H9 (cell line): Measurements from ENCODE around the gene UNC93A. TPM values are rescaled to one million over a fixed set of nuclear protein-coding genes. Genes with fewer than 3 reads are reported as not detected.

Experiments used
- DNase-seq: peaks from one replicate; pipeline ENCODE4 v3.0.0-alpha.2; 2017
- H2AFZ ChIP-seq: one replicate; pipeline ENCODE4 v1.6.1; 2013; ENCODE audit warnings: mild to moderate bottlenecking, low read length, control low read depth, moderate library complexity
- H2AK5ac ChIP-seq: 2 replicates; pipeline ENCODE4 v1.6.1; 2013; ENCODE audit warnings: low read length, control low read depth, mixed read lengths; ENCODE audit not compliant: insufficient read length
- H2BK120ac ChIP-seq: one replicate; pipeline ENCODE4 v1.6.1; 2013; ENCODE audit warnings: low read depth, mild to moderate bottlenecking, low read length, control low read depth, inconsistent platforms; ENCODE audit not compliant: poor library complexity, severe bottlenecking
- H2BK12ac ChIP-seq: 2 replicates; pipeline ENCODE4 v1.6.1; 2013; ENCODE audit warnings: low read length, control low read depth, mixed read lengths, low read depth; ENCODE audit not compliant: insufficient read length
- H2BK15ac ChIP-seq: 2 replicates; pipeline ENCODE4 v1.6.1; 2013; ENCODE audit warnings: low read depth, low read length, control low read depth
- H2BK20ac ChIP-seq: one replicate; pipeline ENCODE4 v1.6.1; 2013; ENCODE audit warnings: low read depth, mild to moderate bottlenecking, low read length, control low read depth, inconsistent platforms; ENCODE audit not compliant: poor library complexity, severe bottlenecking
- H2BK5ac ChIP-seq: 2 replicates; pipeline ENCODE4 v1.6.1; 2013; ENCODE audit warnings: low read length, control low read depth, mixed read lengths; ENCODE audit not compliant: insufficient read length
- H3K14ac ChIP-seq: 2 replicates; pipeline ENCODE4 v1.6.1; 2013; ENCODE audit warnings: low read length, control low read depth; ENCODE audit not compliant: insufficient read depth
- H3K18ac ChIP-seq: 2 replicates; pipeline ENCODE4 v1.6.1; 2013; ENCODE audit warnings: low read depth, mild to moderate bottlenecking, mixed read lengths, low read length, control low read depth; ENCODE audit not compliant: insufficient read length
- H3K23ac ChIP-seq: 2 replicates; pipeline ENCODE4 v1.6.1; 2013; ENCODE audit warnings: low read length, control low read depth, mixed read lengths, low read depth; ENCODE audit not compliant: insufficient read length
- H3K23me2 ChIP-seq: 2 replicates; pipeline ENCODE4 v1.6.1; 2013; ENCODE audit warnings: low read depth, mild to moderate bottlenecking, mixed read lengths, low read length, control low read depth; ENCODE audit not compliant: insufficient read length, poor library complexity, severe bottlenecking
- H3K27ac ChIP-seq: 2 replicates; pipeline ENCODE4 v1.5.1; 2013; ENCODE audit warnings: low read length, control low read depth, mixed read lengths, low read depth; ENCODE audit not compliant: insufficient read length
- H3K27me3 ChIP-seq: 2 replicates; pipeline ENCODE4 v1.6.1; 2013; ENCODE audit warnings: low read length, control low read depth, inconsistent platforms; ENCODE audit not compliant: insufficient read depth
- H3K4ac ChIP-seq: 2 replicates; pipeline ENCODE4 v1.6.1; 2013; ENCODE audit warnings: low read depth, mild to moderate bottlenecking, control low read depth, inconsistent platforms, low read length, moderate library complexity
- H3K4me1 ChIP-seq: 2 replicates; pipeline ENCODE4 v1.6.1; 2013; ENCODE audit warnings: low read length, control low read depth, inconsistent platforms; ENCODE audit not compliant: insufficient read depth
- H3K4me2 ChIP-seq: 2 replicates; pipeline ENCODE4 v1.6.1; 2013; ENCODE audit warnings: low read length, control low read depth, mixed read lengths; ENCODE audit not compliant: insufficient read length, insufficient read depth
- H3K56ac ChIP-seq: 2 replicates; pipeline ENCODE4 v1.6.1; 2013; ENCODE audit warnings: low read depth, mild to moderate bottlenecking, mixed read lengths, low read length, control low read depth; ENCODE audit not compliant: insufficient read length
- H3K79me1 ChIP-seq: 2 replicates; pipeline ENCODE4 v1.6.1; 2013; ENCODE audit warnings: low read depth, mild to moderate bottlenecking, moderate library complexity, low read length, control low read depth, inconsistent platforms; ENCODE audit not compliant: insufficient read depth, poor library complexity, severe bottlenecking
- H3K79me2 ChIP-seq: 2 replicates; pipeline ENCODE4 v1.6.1; 2013; ENCODE audit warnings: low read length, control low read depth, inconsistent platforms; ENCODE audit not compliant: insufficient read depth
- H3K9ac ChIP-seq: 2 replicates; pipeline ENCODE4 v1.6.1; 2013; ENCODE audit warnings: low read length, control low read depth, mixed read lengths; ENCODE audit not compliant: insufficient read length; ENCODE audit errors: extremely low read depth
- H3K9me3 ChIP-seq: one replicate; pipeline ENCODE4 v1.6.1; 2013; ENCODE audit warnings: low read depth, low read length, inconsistent platforms; ENCODE audit not compliant: control insufficient read depth
- H3T11ph ChIP-seq: one replicate; pipeline ENCODE4 v1.6.1; 2013; ENCODE audit warnings: mild to moderate bottlenecking, low read length, control low read depth, inconsistent platforms
- H4K20me1 ChIP-seq: one replicate; pipeline ENCODE4 v1.6.1; 2013; ENCODE audit not compliant: control insufficient read depth, insufficient read length, insufficient read depth
- H4K5ac ChIP-seq: 2 replicates; pipeline ENCODE4 v1.6.1; 2013; ENCODE audit warnings: low read depth, mild to moderate bottlenecking, mixed read lengths, low read length, control low read depth; ENCODE audit not compliant: insufficient read length
- H4K8ac ChIP-seq: replicated peaks from 2 replicates; pipeline ENCODE4 v1.6.1; 2013; ENCODE audit warnings: low read length, control low read depth, mixed read lengths, low read depth; ENCODE audit not compliant: insufficient read length
- H4K91ac ChIP-seq: 2 replicates; pipeline ENCODE4 v1.6.1; 2013; ENCODE audit warnings: low read depth, mild to moderate bottlenecking, moderate library complexity, mixed read lengths, low read length, control low read depth; ENCODE audit not compliant: insufficient read length
- H3K27ac Mint-ChIP-seq, 3 experiments: 2 replicates in 2 of 3; 3 replicates in 1 of 3; pipeline ENCODE4 v1.8.0; 2020 to 2021; ENCODE audit warnings: mixed read lengths in 3 of 3, mild to moderate bottlenecking in 1 of 3, moderate library complexity in 1 of 3
- H3K27me3 Mint-ChIP-seq: 2 replicates; pipeline ENCODE4 v1.8.0; 2021; ENCODE audit warnings: low read depth, mild to moderate bottlenecking, moderate library complexity, mixed read lengths
- H3K36me3 Mint-ChIP-seq, 3 experiments: 2 replicates in 2 of 3; 3 replicates in 1 of 3; pipeline ENCODE4 v1.8.0; 2020 to 2021; ENCODE audit warnings: low read depth in 3 of 3, mixed read lengths in 3 of 3; ENCODE audit not compliant: insufficient read depth in 1 of 3
- H3K4me1 Mint-ChIP-seq, 2 experiments: 2 replicates each; pipeline ENCODE4 v1.8.0; 2020; ENCODE audit warnings: mixed read lengths in 2 of 2
- H3K4me3 Mint-ChIP-seq, 2 experiments: 2 replicates in 1 of 2; 3 replicates in 1 of 2; pipeline ENCODE4 v1.8.0; 2020 to 2021; ENCODE audit warnings: mild to moderate bottlenecking in 2 of 2, mixed read lengths in 2 of 2, moderate library complexity in 1 of 2
- H3K9me3 Mint-ChIP-seq, 2 experiments: 2 replicates in 1 of 2; 3 replicates in 1 of 2; pipeline ENCODE4 v1.8.0; 2020; ENCODE audit warnings: mild to moderate bottlenecking in 2 of 2, mixed read lengths in 2 of 2, moderate library complexity in 1 of 2
- WGBS: extraction: QIAGEN DNeasy Blood & Tissue Kit; methylation state at CpG from one replicate; pipeline ENCODE4 v1.1.7; 2013; ENCODE audit warnings: missing lambda C conversion rate, low lambda C conversion rate, mixed read lengths; ENCODE audit not compliant: insufficient read length; ENCODE audit errors: extremely low coverage; 5-methylcytosine and 5-hydroxymethylcytosine counted together
- total RNA-seq: library from RNA; stranded (reverse); gene quantifications from 2 replicates; pipeline ENCODE4 v1.2.1, GENCODE V29; 2021
- TF ChIP-seq, protein P1 (sequence below): fragments of 200-600 bp; sonication (generic); conservative IDR thresholded peaks from 3 replicates; pipeline ENCODE4 v1.8.0; 2021; ENCODE audit warnings: antibody characterized with exemption, mild to moderate bottlenecking

The UNC93A gene
- total RNA-seq, 1 experiment from 2014 or later = 0.70 TPM

DNA sequence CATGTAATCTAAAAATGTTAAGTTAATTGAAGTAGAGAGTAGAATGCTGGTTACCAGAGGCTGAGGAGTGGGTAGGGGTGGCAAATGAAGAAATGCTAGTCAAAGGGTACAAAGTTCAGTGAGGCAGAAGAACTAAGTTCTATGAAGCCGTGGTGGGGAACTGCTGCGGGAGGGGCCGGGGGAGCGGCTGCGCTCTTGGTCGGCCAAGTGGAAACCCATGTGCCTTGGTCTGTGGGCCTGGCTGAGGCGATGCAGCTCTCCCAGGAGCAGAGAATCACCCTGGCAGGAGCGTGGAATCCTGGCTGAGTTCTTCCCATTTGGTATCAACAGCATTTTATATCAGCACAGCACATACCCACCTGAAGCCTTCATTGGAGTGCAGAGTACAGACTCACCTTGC is 56.1 kb downstream of the UNC93A start:
- H2BK120ac ChIP-seq = no peak overlapping the region
- no peak overlapping the region for H3K4ac ChIP-seq
- H4K91ac ChIP-seq = no peak overlapping the region
- H2BK12ac ChIP-seq = no peak overlapping the region
- H3K23me2 ChIP-seq = peaks cover 8% of the 10 kb centered on the region
- no peak overlapping the region for H3K4me2 ChIP-seq
- H2BK20ac ChIP-seq = no peak overlapping the region
- no peak overlapping the region for H3K56ac ChIP-seq
- H3K27ac ChIP-seq = no peak overlapping the region
- Mint-ChIP-seq H3K36me3 (peaks cover 0 to 5% (median under 1%) of the 10 kb centered on the region in 3 experiments; a peak in 3 of 7 replicates), H3K27me3 (peaks cover 40% of the 10 kb centered on the region), H3K4me1 (peaks cover 12 to 13% of the 10 kb centered on the region in 2 experiments), H3K9me3 (peaks cover 6 to 8% of the 10 kb centered on the region in 2 experiments), H3K4me3 (no peak overlapping the region), H3K27ac (no peak overlapping the region)
- no peak overlapping the region for H2BK15ac ChIP-seq
- H3K14ac ChIP-seq = no peak overlapping the region
- H2AFZ ChIP-seq = no peak overlapping the region
- H3K9ac ChIP-seq = no peak overlapping the region
- TF ChIP-seq, protein P1, sequence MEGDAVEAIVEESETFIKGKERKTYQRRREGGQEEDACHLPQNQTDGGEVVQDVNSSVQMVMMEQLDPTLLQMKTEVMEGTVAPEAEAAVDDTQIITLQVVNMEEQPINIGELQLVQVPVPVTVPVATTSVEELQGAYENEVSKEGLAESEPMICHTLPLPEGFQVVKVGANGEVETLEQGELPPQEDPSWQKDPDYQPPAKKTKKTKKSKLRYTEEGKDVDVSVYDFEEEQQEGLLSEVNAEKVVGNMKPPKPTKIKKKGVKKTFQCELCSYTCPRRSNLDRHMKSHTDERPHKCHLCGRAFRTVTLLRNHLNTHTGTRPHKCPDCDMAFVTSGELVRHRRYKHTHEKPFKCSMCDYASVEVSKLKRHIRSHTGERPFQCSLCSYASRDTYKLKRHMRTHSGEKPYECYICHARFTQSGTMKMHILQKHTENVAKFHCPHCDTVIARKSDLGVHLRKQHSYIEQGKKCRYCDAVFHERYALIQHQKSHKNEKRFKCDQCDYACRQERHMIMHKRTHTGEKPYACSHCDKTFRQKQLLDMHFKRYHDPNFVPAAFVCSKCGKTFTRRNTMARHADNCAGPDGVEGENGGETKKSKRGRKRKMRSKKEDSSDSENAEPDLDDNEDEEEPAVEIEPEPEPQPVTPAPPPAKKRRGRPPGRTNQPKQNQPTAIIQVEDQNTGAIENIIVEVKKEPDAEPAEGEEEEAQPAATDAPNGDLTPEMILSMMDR = no peak
- WGBS = no CpG with 5 or more reads among the region's 8 CpGs
- no peaks in the 10 kb centered on the region for H3K79me2 ChIP-seq
- H3K79me1 ChIP-seq = no peaks in the 10 kb centered on the region
- peaks cover 6% of the 10 kb centered on the region; the same call in 1 of the 2 replicates for H3K27me3 ChIP-seq
- no peak overlapping the region for H4K8ac ChIP-seq
- no peak overlapping the region for H2BK5ac ChIP-seq
- no peaks in the 10 kb centered on the region for H3K9me3 ChIP-seq
- H3K23ac ChIP-seq = no peak overlapping the region
- no peaks in the 10 kb centered on the region for H3K4me1 ChIP-seq
- H4K5ac ChIP-seq = no peak overlapping the region
- H3T11ph ChIP-seq = no peak overlapping the region
- H2AK5ac ChIP-seq = no peak overlapping the region
- no peaks in the 10 kb centered on the region for H4K20me1 ChIP-seq
- DNase-seq = no peak
- no peak overlapping the region for H3K18ac ChIP-seq
